K562 (cell line): ENCODE results near the gene ZSCAN12. TPM values are rescaled to one million over a fixed set of nuclear protein-coding genes. Genes with fewer than 3 reads are reported as not detected.

Experiments used
- ARID3B ChIP-seq: fragments of 250-450 bp; sonication (Bioruptor Pico); IDR thresholded peaks from 2 replicates; pipeline ENCODE4 v1.4.0; 2020; ENCODE audit warnings: borderline replicate concordance
- ATF6 ChIP-seq: sonication (generic); formaldehyde crosslinking; IDR thresholded peaks from 2 replicates; pipeline ENCODE4 v1.4.0; 2020; ENCODE audit warnings: mild to moderate bottlenecking, missing genetic modification reagents
- BHLHE40 ChIP-seq: IDR thresholded peaks from 2 replicates; pipeline ENCODE4 v1.6.1; 2011; ENCODE audit warnings: low read length, improper control_type of control experiment
- CBFB ChIP-seq: sonication (generic); formaldehyde crosslinking; IDR thresholded peaks from 2 replicates; pipeline ENCODE4 v1.4.0; 2020; ENCODE audit warnings: mild to moderate bottlenecking, missing genetic modification reagents
- CHCHD3 ChIP-seq: fragments of 250-450 bp; sonication (Bioruptor Pico); IDR thresholded peaks from 2 replicates; pipeline ENCODE4 v2.1.2; 2022; ENCODE audit warnings: mild to moderate bottlenecking
- EP400 ChIP-seq: fragments of 450-650 bp; IDR thresholded peaks from 2 replicates; pipeline ENCODE4 v1.6.1; 2017; ENCODE audit warnings: antibody characterized with exemption, mild to moderate bottlenecking, moderate library complexity
- ETS2 ChIP-seq: IDR thresholded peaks from 2 replicates; pipeline ENCODE4 v1.6.1; 2016; ENCODE audit warnings: borderline replicate concordance, missing genetic modification characterization, mild to moderate bottlenecking, moderate library complexity, missing compliant biosample characterization; ENCODE audit not compliant: poor library complexity, severe bottlenecking
- ID3 ChIP-seq, 2 experiments: fragments of 250-450 bp in 1 of 2; fragments of 450-650 bp in 1 of 2; sonication (Bioruptor Pico) in 1 of 2; IDR thresholded peaks; 2 replicates each; pipeline versions ENCODE4 v1.6.1 to v1.8.0; 2016 to 2021; ENCODE audit warnings: mild to moderate bottlenecking in 2 of 2, moderate library complexity in 2 of 2, missing compliant biosample characterization in 1 of 2, missing genetic modification characterization in 1 of 2
- KAT2B ChIP-seq: IDR thresholded peaks from one replicate; pipeline ENCODE4 v1.6.1; 2012; ENCODE audit warnings: low read depth, mild to moderate bottlenecking, control low read depth, inconsistent platforms, low read length, moderate library complexity
- MBD2 ChIP-seq: sonication (generic); IDR thresholded peaks from 2 replicates; pipeline ENCODE4 v1.6.1; 2016; ENCODE audit warnings: low read depth, borderline replicate concordance
- MNT ChIP-seq, 2 experiments: fragments of 450-650 bp; conservative IDR thresholded peaks; 2 replicates each; pipeline ENCODE4 v1.6.1; 2017; ENCODE audit warnings: mild to moderate bottlenecking in 2 of 2, moderate library complexity in 2 of 2
- MTA1 ChIP-seq: fragments of 450-650 bp; IDR thresholded peaks from 2 replicates; pipeline ENCODE4 v1.6.1; 2017; ENCODE audit warnings: borderline replicate concordance
- NFATC3 ChIP-seq: fragments of 450-650 bp; IDR thresholded peaks from 2 replicates; pipeline ENCODE4 v1.6.1; 2017; ENCODE audit warnings: mild to moderate bottlenecking
- RFX7 ChIP-seq: fragments of 250-450 bp; sonication (Bioruptor Pico); IDR thresholded peaks from 2 replicates; pipeline ENCODE4 v1.5.1; 2021; ENCODE audit warnings: mild to moderate bottlenecking
- SIRT6 ChIP-seq: IDR thresholded peaks from one replicate; pipeline ENCODE4 v1.6.1; 2012; ENCODE audit warnings: low read depth, mild to moderate bottlenecking, control low read depth, inconsistent platforms, low read length, moderate library complexity
- THRAP3 ChIP-seq: fragments of 450-650 bp; IDR thresholded peaks from 2 replicates; pipeline ENCODE4 v1.6.1; 2016; ENCODE audit warnings: mild to moderate bottlenecking, inconsistent platforms, borderline replicate concordance
- USF2 ChIP-seq: sonication (generic); formaldehyde crosslinking; IDR thresholded peaks from 2 replicates; pipeline ENCODE4 v1.5.0; 2020; ENCODE audit warnings: missing genetic modification reagents
- ZBTB17 ChIP-seq: fragments of 450-650 bp; formaldehyde crosslinking; IDR thresholded peaks from 2 replicates; pipeline ENCODE4 v1.4.0; 2020; ENCODE audit warnings: mild to moderate bottlenecking
- ZNF12 ChIP-seq: sonication (generic); formaldehyde crosslinking; IDR thresholded peaks from 2 replicates; pipeline ENCODE4 v1.4.0; 2020; ENCODE audit warnings: mild to moderate bottlenecking, missing genetic modification reagents
- ZNF121 ChIP-seq: sonication (generic); formaldehyde crosslinking; conservative IDR thresholded peaks from 2 replicates; pipeline ENCODE4 v1.8.0; 2022; ENCODE audit warnings: missing genetic modification reagents
- ZNF23 ChIP-seq: fragments of 250-450 bp; sonication (Bioruptor Pico); IDR thresholded peaks from 2 replicates; pipeline ENCODE4 v1.4.0; 2020; ENCODE audit warnings: mild to moderate bottlenecking
- polyA plus RNA-seq, 8 experiments: library from polyadenylated mRNA; depleted of rRNA in 4 of 8; stranded (reverse) in 5 of 8; unstranded in 3 of 8; fragments of >200 nt; fragmentation: Nextera tagmentation in 2 of 8; fragmentation: Illumina TruSeq in 1 of 8; extraction: Ambion mirVana in 2 of 8; extraction: Trizol in 1 of 8; gene quantifications; 2 replicates each; pipeline versions ENCODE4 v1.2.1 to v1.2.3, GENCODE V29; 2011 to 2014; ENCODE audit warnings: inconsistent platforms in 1 of 8, missing spikeins in 1 of 8
- total RNA-seq, 7 experiments: library from RNA; depleted of rRNA in 6 of 7; stranded (reverse); fragments of >200 nt in 6 of 7; fragmentation: Illumina TruSeq in 2 of 7; extraction: Trizol in 2 of 7; gene quantifications; 2 replicates each; pipeline versions ENCODE4 v1.2.1 to v1.2.3, GENCODE V29; 2011 to 2021; ENCODE audit warnings: low replicate concordance in 1 of 7

Gene ZSCAN12
- total and polyA plus RNA-seq, 9 of the 15 experiments (the other 6 are each of a cell fraction or from before 2014, with no cell fraction given): 2.5 to 19.6 (median 12.5) TPM

GRCh38 chr6:28399350-28400121 is at the start of gene ZSCAN12 (continued):
- TF ChIP-seq MNT (conservative IDR thresholded peaks at IDR 0.05): peak; percentile 59 to 88; a peak in 3 of 4 replicates
- TF ChIP-seq ATF6: peak; percentile 89
- TF ChIP-seq NFATC3: 0 out of 2 replicates have a peak, but pooled peaks have one; percentile 25
- TF ChIP-seq ETS2 (tag): peak; percentile 53
- TF ChIP-seq MBD2: peak; percentile 81
- no peak for TF ChIP-seq ARID3B
- peak; percentile 86 for TF ChIP-seq KAT2B
- TF ChIP-seq CHCHD3 (CRISPR knock-in tag): no peak
- 0 out of 2 replicates have a peak, but pooled peaks have one; percentile 62 for TF ChIP-seq ZBTB17
- peak; percentile 70; the same call in 1 of the 2 replicates for TF ChIP-seq THRAP3
- TF ChIP-seq ZNF23: no peak
- TF ChIP-seq ZNF12 (CRISPR knock-in tag): peak; percentile 80; the same call in 1 of the 2 replicates
- TF ChIP-seq RFX7 (CRISPR knock-in tag): no peak
- TF ChIP-seq USF2 (CRISPR knock-in tag): no peak
- peak; percentile 95 for TF ChIP-seq EP400
- no peak for TF ChIP-seq ID3 (CRISPR knock-in tag; IDR thresholded peaks at IDR 0.05)
- TF ChIP-seq ID3 (tag; IDR thresholded peaks at IDR 0.05): peak; percentile 90
- TF ChIP-seq BHLHE40: peak; percentile 44
- TF ChIP-seq ZNF121 (CRISPR knock-in tag): 0 out of 2 replicates have a peak, but pooled peaks have one; percentile 6
- no peak for TF ChIP-seq SIRT6
- peak; percentile 15 for TF ChIP-seq CBFB
- peak; percentile 68; the same call in 1 of the 2 replicates for TF ChIP-seq MTA1
